Measurements from ENCODE around the gene SPATA6. TPM values are rescaled to one million over a fixed set of nuclear protein-coding genes. Genes with fewer than 3 reads are reported as not detected.

Gene SPATA6
- total and polyA plus RNA-seq, 2 of the 4 experiments (the other 2 are of a cell fraction), result 1.1 to 2.0 TPM

DNA sequence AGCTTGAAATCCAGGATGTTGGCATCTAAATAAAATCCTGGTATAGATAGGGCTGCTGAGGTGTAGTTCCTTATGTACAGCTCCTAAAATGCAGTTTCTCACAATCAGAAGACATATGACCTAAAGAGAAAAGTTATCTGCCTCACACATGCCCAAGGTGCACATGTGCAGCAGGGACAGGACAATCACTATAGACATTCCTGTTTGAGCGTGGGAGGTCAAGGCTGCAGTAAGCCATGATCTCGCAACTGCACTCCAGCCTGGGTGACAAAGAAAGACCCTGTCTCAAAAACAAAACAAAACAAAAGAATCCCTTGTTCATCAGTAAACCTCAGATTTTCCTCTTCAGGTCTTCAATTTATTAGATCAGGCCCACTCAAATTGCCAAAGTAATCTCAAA lies 66.1 kb downstream of the SPATA6 start:
- H2BK20ac ChIP-seq (ENCODE audit: low read depth, low read length), result no peak overlapping the region

More for the DNA sequence above, 66.1 kb downstream of the SPATA6 start:
- H3K79me1 ChIP-seq (ENCODE audit: low read depth in 1 of 2, low read length in 2 of 2), result no peaks in the 10 kb centered on the region
- no peak for DNase-seq
- H3K4me1 ChIP-seq (ENCODE audit: control insufficient read depth, insufficient read depth, low read length), result no peaks in the 10 kb centered on the region
- H2AK5ac ChIP-seq (ENCODE audit: low read depth, low read length), result no peak overlapping the region
- TF ChIP-seq FOS (IDR thresholded peaks at IDR 0.05; ENCODE audit: low read depth, low read length) (no peak), SMC3 (IDR thresholded peaks at IDR 0.05; ENCODE audit: low read depth, low read length) (no peak), MAFK (IDR thresholded peaks at IDR 0.05; ENCODE audit: low read depth, low read length) (no peak), RAD21 (IDR thresholded peaks at IDR 0.05; ENCODE audit: low read length) (no peak)
- H4K91ac ChIP-seq (ENCODE audit: insufficient read depth, low read depth, low read length), result no peak overlapping the region
- no peaks in the 10 kb centered on the region for H4K20me1 ChIP-seq (ENCODE audit: insufficient read depth, low read length)
- H3K9me3 ChIP-seq (ENCODE audit: control insufficient read depth, insufficient read depth, low read length), result no peaks in the 10 kb centered on the region
- in situ Hi-C loops (cut with MboI; ENCODE audit: low sequenced_read_pairs), result no loop called here
- no peaks in the 10 kb centered on the region for H3K36me3 ChIP-seq (ENCODE audit: control insufficient read depth, insufficient read depth, low read length)
- no peak overlapping the region for H3K4me2 ChIP-seq (ENCODE audit: low read depth, low read length)
- H3K27ac ChIP-seq (ENCODE audit: insufficient read depth, low read length), result no peak overlapping the region
- no TSS peak for BruUV-seq (replicated peaks)
- no peak overlapping the region for H4K8ac ChIP-seq (ENCODE audit: low read depth in 2 of 2, low read length in 2 of 2)
- no peak overlapping the region for H3K23ac ChIP-seq (ENCODE audit: low read depth, low read length)
- no peak overlapping the region for H3K4me3 ChIP-seq (ENCODE audit: insufficient read depth, low read depth, low read length)
- no peak overlapping the region for H3K4ac ChIP-seq (ENCODE audit: low read depth, low read length)
- dilution Hi-C loops (cut with HindIII; ENCODE audit: low sequenced_read_pairs, unreplicated experiment), result no loop called here
- H3K56ac ChIP-seq (ENCODE audit: extremely low read depth, insufficient read depth, low read length), result no peak overlapping the region
- no peak overlapping the region for H3K14ac ChIP-seq (replicated peaks; ENCODE audit: low read depth, low read length)
- intact Hi-C loops (cut with micrococcal nuclease), result no loop called here
- no peak overlapping the region for H4K5ac ChIP-seq (ENCODE audit: low read depth, low read length)
- no peak overlapping the region for H2BK5ac ChIP-seq (ENCODE audit: low read depth, low read length, poor library complexity, severe bottlenecking)
- no peak overlapping the region for H2AK9ac ChIP-seq (replicated peaks; ENCODE audit: low read depth, low read length, poor library complexity)
- CTCF ChIA-PET, result interaction anchor here (0.6 kb wide), 1 partner anchor 207 kb away, joined by 3 read pairs; no protein-coding TSS in a partner anchor
- no peaks in the 10 kb centered on the region for H3K27me3 ChIP-seq (ENCODE audit: control insufficient read depth, insufficient read depth, low read length)
- no peak overlapping the region for H3K9ac ChIP-seq (ENCODE audit: low read depth, low read length)
- H2BK120ac ChIP-seq (ENCODE audit: low read depth, low read length), result no peak overlapping the region
- H3K9me1 ChIP-seq (ENCODE audit: insufficient read depth, low read length), result no peaks in the 10 kb centered on the region
- H2AFZ ChIP-seq (replicated peaks; ENCODE audit: low read length, poor library complexity), result no peak overlapping the region
- ATAC-seq (ENCODE audit: low read depth), result no peak
- no CpG with 5 or more reads among the region's 2 CpGs for WGBS, 2 experiments (ENCODE audit: extremely low coverage in 2 of 2, insufficient read length in 1 of 2)
- no peak overlapping the region for H3K18ac ChIP-seq (ENCODE audit: low read depth, low read length)
- no peak overlapping the region for H2BK15ac ChIP-seq (ENCODE audit: low read depth, low read length)
- POLR2A ChIA-PET (ENCODE audit: unreplicated experiment), result no interaction called here
